Measurements from ENCODE around the gene NLRP6.
"Not testable (repeated sequence)": the region's sequence is repeated elsewhere in the genome, so short reads cannot be mapped to it uniquely, and the experiment has no call there.

The NLRP6 gene

DNA sequence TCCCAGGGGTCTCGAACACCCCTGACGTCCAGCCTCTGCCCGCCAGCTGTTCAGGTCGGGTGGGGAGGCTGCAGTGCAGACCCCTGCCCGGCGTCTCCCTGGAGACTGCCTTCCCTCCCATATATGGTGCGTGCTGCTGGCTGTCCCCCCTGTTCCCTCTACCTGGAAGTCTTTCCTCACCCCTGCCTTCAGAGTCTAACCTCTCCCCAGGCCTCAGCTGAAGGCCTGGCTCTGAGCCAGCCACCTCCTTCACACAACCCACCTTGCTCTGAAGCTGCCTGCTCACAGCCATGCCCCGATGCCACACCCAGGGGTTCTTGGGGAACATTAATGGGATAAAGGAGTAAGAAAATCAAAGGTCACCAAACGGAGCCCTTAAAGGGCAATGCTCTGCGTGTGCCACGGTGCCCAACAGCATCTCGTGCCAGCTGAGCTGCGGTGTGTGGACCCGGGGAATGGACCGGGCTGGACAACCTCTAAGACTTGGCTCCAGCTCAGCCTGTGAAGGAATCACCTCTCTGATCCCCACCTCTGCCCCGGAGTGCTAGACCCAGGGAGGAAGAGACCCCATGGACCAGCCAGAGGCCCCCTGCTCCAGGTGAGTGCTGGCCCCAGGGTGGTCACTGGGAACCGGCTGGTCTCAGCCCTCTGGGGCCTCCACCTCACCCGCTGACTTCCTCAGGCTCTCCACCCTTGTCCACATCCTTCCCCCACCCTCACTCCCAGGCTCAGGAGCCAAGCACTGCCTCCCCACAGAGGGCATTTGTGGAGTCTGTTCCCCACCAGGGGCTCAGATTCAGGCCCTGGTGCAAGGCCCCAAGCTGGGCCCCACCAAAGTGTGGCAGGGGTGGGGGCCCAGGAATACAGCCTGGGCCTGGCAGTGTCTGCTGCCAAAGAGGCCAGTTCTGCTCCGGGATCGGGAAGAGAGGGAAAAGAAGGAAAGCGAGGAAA lies at the start of gene NLRP6:
TSS of gene NLRP6 (plus strand) at position 407 of the 951 bp plus-strand sequence. CDS start at position 570, 163 bp downstream.
- no peak for DNase-seq (ENCODE audit: low read depth in 2 of 2)

DNA sequence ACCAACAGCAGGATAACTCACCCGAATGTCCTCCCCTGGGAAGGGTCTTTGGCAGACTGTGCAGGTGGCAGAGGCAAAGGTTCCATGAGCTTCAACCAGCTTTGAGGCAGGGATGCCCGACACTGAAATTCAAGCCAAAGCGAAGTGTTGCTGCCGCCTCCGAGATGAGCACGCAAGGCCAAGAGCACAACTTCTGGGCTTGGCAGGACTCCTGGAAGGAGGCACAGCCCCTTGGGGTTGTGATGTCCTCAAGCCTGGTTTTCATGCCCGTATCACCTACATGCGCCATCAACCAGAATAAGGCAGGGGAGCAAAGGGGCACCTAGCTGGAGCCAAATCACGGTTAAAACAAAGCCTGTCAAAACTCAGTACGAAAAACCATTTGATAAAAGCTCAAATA lies 47.8 kb upstream of the NLRP6 start:
- no peak for DNase-seq (ENCODE audit: low read depth in 2 of 2)

DNA sequence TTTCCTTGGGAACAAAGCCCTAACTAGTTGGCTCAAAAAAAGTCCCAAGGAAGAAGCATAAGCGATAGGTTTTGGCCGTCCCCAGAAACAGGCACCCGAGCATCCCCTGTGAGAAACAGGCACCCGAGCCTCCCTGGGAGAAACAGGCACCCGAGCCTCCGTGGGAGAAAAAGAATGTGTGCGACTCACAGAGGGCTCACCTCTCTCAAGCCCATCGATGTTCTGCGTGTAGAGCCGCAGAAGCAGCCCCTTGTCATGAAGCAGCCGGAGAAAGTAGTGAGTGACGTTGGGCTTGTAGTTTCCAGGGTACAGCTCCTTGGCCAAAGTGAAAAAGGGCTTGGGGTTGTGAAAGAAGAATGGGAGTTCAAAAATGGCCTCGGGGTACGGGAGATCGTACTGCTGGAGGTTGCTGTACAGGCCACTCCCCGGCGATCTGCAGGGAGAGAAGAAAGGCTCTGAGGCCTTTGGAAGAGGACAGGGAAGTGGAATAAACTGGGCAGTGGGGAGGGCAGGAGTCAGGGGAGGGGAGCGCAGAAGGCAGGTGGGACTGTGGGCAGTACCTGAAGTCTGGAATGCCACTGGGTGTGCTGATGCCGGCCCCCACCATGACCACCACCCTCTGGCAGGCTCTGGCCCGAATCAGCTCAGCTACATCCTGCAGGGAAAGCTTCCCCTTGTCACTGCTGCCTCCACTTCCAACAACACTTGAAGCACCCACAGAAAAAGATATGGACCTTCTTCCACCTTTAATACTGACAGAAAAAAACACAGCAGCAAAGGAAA lies 45.2 kb upstream of the NLRP6 start:
- DNase-seq (ENCODE audit: low read depth in 2 of 2), result no peak

DNA sequence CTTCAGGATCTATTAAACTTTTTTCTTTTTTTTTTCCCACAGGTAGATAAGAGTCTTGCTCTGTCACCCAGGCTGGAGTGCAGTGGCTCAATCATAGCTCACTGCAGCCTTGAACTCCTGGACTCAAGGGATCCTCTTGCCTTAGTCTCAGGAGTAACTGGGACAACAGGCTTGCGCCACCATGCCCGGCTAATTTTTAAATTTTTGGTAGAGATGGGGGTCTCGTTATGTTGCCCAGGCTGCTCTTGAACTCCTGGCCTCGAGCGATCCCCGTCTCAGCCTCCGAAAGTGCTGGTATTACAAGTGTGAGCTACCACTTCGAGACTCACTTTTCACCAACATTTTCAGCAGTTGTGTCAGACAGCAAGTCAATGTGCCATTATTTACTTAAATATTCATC lies 43.0 kb upstream of the NLRP6 start:
- DNase-seq (ENCODE audit: low read depth in 2 of 2), result no peak

DNA sequence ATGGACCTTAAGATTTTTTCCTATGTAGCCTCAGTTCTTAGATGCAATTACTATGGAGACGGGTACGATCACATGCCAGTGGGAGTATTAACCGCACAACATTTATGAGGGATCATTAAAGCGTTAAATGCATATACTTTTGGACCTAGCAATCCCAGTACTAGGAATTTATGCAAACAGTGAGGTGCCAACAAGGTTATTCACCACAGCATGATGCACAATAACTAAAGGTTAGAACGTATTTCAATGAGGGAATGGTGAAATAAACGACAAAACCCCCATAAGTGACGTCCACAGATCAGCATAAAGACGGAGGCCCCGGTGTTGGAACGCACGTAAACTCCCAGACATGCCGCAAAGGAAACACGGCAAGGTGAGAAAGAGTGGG lies 42.6 kb upstream of the NLRP6 start:
- DNase-seq (ENCODE audit: low read depth in 2 of 2), result peak in 1 of 2 donors; percentile 49

DNA sequence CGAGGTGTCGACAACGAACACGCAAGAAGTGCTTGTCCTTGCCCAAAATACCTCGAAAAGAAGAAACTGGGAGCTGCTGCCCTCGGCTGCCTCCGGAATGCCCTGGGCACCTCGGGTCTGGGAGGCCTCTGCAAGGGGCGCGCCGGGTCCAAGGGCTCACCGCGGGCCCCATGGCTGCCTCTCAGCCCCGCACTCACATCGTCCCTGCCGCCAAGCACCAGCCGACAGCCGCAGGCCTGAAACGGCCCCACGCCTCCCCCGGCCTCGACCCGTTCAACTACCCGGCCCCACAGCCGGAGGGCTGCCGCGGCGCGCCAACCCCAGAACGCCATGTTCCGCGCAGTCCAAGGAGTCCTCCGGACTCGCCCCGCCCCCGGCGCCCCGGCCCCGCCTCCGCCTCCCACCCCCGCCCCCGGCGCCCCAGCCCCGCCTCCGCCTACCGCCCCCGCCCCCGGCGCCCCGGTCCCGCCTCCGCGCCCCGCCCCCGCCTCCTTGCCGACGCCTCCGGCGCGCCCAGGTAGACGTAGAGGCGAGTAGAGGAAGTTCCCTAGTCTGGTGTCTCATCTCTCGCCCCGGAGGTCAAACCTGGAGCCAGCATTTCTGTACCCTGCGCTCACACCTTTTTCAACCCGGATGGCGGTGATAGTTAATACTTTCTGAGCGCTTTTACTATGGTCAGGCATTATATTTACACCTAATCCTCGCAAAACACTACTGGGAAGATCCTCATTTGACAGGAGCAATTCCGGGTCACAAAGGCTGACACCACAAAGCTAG lies 42.0 kb upstream of the NLRP6 start, which contains the start of gene SIRT3:
TSS of gene SIRT3 (minus strand) at position 346 of the 777 bp plus-strand sequence. CDS start at position 332, 14 bp downstream.
- peak; percentile 70 to 72 for DNase-seq (ENCODE audit: low read depth in 2 of 2)

DNA sequence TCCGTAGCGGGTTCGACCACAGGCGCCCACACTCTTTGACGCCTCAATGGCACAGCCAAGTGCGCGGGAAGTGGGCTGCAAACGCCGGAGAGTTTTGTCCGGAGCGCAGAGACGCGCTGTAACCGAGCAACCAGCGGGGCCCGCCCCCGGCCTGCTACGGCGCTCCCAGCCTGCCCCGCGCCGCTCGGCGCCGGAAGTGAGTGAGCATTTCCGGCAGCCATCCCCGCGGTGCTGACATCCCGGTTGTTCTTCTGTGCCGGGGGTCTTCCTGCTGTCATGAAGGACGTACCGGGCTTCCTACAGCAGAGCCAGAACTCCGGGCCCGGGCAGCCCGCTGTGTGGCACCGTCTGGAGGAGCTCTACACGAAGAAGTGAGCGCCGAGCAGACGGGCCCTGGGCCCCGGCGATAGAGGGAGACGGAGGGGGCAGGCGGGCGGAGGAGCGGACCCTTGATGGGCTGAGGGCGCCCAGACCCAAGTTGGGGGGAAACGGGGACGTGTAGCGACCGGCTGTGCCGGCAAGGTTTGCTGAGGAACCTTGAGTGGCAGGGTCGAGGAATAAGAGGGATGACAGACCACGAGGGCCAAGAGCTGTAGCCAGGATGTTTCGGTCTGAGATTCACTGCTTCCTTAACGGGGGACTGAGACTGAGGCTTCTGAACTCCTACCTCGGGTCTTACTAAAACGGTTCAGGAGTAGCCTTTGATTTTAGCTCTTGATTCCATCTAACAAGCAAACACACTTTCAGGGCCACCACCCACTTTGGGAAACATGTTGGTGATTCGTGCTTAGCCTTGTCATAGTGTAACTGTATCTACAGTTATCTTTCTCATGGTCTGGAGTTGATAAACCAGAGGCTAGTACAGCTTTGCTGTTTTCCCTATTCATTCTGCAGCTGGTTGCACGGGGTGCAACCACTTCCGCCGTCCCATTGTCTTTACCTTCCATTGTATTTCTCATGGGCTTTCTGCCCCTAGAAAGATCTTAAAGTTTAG lies 41.1 kb upstream of the NLRP6 start, which contains the start of gene PSMD13:
TSS of gene PSMD13 (plus strand) at position 203 of the 994 bp plus-strand sequence. CDS start at position 277, 74 bp downstream.
- peak; percentile 75 to 84 for DNase-seq (ENCODE audit: low read depth in 2 of 2)

DNA sequence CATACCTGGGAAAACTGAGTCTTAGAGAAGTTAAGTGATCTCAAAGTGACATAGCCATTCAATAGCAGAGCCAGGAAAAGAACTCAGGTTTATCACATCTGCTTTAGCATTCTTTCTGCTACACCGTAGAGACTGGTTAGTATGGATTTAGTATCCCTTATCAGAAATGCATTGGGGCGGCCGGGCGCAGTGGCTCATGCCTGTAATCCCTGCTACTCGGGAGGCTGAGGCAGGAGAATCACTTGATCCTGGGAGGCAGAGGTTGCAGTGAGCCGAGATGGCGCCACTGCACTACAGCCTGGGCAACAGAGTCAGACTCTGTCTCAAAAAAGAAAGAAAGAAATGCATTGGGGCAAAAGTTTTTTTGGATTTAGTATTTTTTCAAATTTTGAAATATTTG lies 39.9 kb upstream of the NLRP6 start:
- not testable (repeated sequence) for DNase-seq (ENCODE audit: low read depth in 2 of 2)

DNA sequence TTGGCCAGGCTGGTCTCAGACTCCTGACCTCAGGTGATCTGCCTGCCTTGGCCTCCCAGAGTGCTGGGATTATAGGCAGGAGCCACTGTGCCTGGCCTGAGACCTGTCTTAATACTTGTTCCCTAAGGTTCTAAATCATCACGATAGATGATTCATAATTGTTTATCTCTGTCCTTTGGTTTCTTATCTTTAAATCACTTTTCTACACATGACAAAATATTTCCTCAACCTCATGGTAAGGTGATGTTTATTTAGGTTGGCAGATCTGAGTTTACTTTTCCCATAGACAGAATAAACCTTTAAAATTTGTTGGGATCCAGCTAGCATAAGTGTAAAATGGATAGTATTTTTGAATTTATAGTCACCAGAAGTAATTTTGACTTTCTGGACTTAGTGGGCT lies 37.9 kb upstream of the NLRP6 start:
- DNase-seq (ENCODE audit: low read depth in 2 of 2), result no peak

DNA sequence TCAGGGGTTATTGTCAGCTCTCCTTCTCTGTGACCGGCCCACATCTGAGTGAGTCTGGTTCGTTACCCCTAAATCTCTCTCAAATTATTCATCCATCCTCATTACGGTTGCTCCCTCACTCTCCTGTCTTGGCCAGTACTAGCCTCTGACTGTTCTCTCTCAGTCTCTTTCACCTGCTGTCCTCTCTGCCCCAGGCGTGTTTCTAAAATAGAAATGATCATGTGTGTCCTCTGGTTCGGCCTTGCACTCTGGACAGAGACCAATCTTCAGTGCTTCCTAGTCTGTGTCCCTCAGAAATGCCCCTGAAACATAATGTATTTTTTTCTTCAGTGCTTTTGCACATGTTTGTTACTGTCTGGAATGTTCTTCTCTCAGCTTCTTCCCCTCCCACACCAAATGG lies 36.6 kb upstream of the NLRP6 start:
- no peak for DNase-seq (ENCODE audit: low read depth in 2 of 2)

DNA sequence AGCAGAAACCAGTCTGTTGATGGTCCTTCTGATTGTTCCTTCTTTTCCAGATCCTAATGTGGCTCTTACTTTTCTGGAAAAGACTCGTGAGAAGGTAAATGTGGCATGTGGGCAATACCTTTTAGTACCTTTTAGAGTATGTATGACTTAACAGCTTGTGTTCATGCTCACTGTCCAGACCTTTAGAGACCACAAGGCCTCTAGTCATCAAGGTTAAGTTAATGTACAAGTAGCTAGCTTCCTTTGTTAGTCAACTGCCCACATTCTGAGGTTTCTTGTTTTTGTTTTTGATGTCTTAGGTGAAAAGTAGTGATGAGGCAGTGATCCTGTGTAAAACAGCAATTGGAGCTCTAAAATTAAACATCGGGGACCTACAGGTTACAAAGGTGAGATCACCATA lies 33.8 kb upstream of the NLRP6 start:
- DNase-seq (ENCODE audit: low read depth in 2 of 2), result no peak

DNA sequence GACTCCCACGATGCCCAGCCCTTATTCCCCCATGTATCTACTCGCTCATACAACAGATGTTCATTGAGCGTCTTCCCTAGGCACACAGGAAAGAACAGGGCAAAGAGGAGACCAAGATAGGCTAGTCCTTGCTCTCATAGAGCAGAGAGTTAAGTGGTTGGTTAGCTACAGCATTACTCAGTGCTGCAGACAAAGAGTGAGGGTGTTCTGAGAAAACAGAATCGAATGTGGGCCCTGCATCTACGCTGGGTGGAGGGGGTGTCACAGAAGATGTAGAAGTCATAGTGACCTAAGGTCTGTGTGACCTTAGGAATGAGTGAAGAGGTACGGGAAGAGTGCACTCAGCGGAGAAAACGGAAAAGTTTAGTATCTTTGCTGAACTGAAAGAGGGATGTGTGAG lies 29.1 kb upstream of the NLRP6 start:
- DNase-seq (ENCODE audit: low read depth in 2 of 2), result no peak

DNA sequence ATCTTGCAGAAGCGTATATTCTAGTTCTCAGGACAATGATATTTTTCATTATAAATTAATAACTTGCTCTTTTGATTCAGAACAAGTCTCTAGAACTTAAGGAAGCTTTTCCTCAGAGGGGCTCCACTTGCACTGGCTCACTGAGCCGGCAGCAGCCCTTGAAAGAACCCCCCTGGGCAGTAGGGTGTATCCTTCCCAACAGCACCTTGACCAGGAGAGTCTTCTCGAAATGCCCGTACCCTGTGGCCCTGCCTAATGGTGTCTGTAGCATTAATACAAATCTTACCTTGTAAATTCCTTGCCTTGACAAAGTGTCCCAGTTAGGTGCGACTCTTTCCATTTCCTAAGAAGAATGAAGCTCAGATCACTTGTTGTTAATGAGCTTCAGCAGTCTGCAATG lies 27.9 kb upstream of the NLRP6 start:
- DNase-seq (ENCODE audit: low read depth in 2 of 2), result no peak

DNA sequence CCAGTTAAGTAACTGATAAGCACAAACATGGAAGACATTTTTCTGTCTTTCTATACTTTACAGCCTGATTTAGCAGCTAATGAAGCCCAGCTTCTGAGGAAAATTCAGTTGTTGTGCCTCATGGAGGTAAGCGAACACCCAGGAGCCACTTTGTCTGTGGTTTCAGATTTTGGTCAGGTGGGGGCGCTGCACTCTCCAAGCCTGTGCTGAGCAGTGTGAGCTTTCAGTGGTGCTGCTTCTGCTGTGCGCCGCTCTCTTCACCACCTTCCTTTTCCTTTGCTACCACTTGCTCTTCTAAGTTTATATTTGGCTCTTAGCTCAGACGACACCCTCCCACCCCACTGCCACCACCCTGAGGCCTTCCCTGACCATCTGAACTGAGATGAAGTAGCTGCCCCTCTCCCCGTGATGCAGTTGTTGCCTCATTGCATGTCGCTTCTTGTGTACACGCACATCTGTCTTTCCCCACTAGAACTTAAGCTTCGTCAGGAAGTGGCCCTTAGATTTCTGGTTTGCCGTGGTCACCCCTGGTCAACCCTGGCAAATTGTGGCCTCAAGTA lies 27.4 kb upstream of the NLRP6 start:
- DNase-seq (ENCODE audit: low read depth in 2 of 2), result peak; percentile 56 to 73

DNA sequence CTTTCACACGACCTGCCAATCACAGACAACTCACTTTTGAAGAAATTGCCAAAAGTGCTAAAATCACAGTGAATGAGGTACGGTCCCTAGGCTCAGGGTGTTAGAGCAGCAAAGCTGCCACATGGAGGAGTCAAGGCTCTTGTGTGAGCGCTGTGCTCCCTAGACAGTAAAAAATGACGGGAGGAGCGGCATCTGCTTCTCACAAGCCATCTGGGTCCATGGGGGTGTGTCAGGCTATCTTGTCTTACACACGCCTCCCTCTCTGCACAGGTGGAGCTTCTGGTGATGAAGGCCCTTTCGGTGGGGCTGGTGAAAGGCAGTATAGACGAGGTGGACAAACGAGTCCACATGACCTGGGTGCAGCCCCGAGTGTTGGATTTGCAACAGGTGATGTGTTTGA lies 26.7 kb upstream of the NLRP6 start:
- no peak for DNase-seq (ENCODE audit: low read depth in 2 of 2)

DNA sequence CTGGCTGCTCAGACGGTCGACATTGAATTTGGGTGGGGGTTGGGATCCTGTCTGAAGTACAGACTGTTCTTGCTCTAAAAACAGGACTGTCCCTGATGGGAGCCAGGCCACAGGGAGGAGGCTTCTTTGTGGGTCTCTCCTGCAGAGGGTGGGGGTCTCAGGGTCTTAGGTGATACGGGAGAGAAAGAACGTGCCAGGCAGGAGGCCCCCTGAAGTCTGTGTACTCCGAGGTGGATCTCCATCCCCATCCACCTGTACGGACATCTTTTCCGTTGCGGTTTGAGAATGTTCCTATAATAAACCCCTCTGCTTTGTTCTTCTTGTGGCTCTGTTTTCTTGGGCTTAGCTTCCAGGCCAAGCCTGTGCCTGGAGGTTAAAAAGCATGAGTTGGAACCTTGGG lies 25.5 kb upstream of the NLRP6 start:
- no peak for DNase-seq (ENCODE audit: low read depth in 2 of 2)

DNA sequence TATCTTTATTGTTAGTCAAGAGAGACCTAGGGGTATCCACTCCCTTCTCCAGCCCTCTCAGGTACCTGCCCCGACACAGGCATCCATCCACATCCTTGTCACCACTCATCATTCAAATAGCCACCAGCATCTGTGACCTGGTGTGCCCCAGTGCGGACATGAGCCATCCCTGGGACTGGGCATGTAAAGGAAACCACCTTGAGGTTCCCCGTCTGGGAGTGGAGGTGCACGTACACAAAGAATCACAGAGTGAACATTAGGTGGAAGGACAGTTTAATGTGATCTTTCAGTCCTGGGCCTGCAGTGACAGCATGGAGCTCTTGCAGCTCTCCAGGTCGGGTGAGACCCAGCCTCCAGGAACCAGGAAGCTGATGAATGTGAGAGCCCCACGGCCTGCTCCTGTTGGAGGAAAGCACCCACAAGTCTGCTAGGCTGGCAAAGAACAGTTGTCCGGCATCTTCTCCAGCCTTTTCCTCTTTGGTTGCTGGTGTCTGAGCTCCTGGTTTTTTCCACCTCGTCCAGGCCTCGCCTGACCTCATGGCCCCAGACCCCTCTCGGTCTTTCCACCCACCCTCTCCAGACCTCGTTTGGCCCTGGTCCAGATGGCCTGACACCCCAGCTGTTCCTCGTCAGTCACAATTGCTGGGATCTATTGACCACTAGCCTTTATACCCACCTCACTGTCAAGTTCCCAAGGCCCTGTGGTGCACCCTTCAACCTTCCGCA lies 24.9 kb upstream of the NLRP6 start:
- no peak for DNase-seq (ENCODE audit: low read depth in 2 of 2)

DNA sequence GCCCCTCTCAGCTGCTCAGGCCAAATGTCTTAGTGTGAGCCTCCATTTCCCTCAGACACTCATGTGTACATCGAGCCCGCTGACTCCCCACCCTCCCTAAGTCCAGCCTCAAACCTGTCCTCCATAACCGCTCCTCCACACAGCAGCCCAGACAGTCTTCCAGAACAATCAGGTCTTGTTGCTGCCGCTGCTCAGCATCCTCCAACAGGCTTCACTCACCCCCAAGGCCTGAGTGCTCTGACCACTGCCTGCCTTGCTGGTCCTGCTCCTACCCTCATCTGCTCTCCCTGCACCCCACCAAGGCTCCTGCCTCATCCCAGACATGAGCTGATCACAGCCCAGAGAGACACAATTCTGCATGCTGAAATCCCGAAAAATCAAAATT lies 24.3 kb upstream of the NLRP6 start:
- no peak for DNase-seq (ENCODE audit: low read depth in 2 of 2)

DNA sequence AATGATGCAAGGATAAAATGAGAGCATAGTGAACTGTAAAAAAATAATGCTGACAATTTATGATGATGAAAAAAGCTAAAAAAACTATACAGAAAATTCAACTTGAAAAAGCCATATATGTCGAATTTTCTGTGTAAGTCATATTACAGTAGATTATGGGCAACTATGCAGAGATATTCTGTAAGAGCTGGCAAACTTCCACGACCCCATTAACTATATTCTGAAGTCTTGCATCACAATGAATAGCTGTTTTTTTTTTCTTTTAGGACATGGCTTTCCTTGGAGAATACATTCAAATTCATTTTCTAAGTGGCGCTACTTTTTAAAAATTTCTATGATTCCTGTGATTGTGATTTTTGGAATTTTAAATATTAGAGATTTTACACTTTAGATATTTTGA lies 23.0 kb upstream of the NLRP6 start:
- DNase-seq (ENCODE audit: low read depth in 2 of 2), result no peak

DNA sequence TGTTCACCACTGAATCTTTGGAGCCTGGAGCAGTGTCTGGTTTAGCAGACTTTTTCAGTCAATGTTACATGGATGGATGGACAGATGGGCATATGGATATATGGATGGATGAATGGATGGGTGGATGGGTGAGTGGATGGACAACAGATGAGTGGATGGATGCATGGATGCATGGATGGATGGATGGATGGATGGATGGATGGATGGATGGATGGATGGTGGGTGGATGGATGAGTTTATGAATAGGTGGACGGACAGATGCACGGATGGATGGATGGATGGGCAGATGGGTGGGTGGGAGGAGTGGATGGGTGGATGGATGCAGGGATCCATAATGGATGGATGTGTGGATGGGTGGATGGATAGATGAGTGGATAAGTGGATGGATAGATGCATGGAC lies 22.4 kb upstream of the NLRP6 start:
- no peak for DNase-seq (ENCODE audit: low read depth in 2 of 2)

All from stimulated activated CD4-positive, alpha-beta T cell treated with anti-CD3 and anti-CD28 coated beads, Interleukin-1b, Interleukin-23, amount 100 ng/mL, for 4 hours (primary cell).